ENCODE results near the gene GDF11. TPM values are rescaled to one million over a fixed set of nuclear protein-coding genes. Genes with fewer than 3 reads are reported as not detected.

The GDF11 gene
- total and polyA plus RNA-seq, 2 of the 8 experiments (the other 6 are each of a cell fraction or from before 2014, with no cell fraction given): 12.1 to 15.1 TPM

GRCh38 chr12:55732288-55732687 lies 10.6 kb upstream of the GDF11 start:
- Histone ChIP-seq H4K20me1 (replicated peaks in 1 of 2; ENCODE audit: control insufficient read depth in 1 of 2, insufficient read depth in 2 of 2, low read length in 2 of 2) (peaks cover 0 to 2% of the 10 kb centered on the region in 2 experiments), H3K4ac (replicated peaks; ENCODE audit: insufficient read length, low read depth, low read length) (no peak overlapping the region), H3K36me3 (ENCODE audit: control insufficient read depth in 2 of 4, insufficient read depth in 4 of 4, low read length in 3 of 4) (no peaks in the 10 kb centered on the region), H4K8ac (ENCODE audit: extremely low read depth, insufficient read depth, low read length) (no peak overlapping the region; the same call in 1 of the 2 replicates), H2AK5ac (ENCODE audit: low read depth, low read length) (no peak overlapping the region), H3K56ac (replicated peaks; ENCODE audit: insufficient read length, low read depth, low read length) (no peak overlapping the region), H3K27ac (ENCODE audit: low read depth, low read length) (no peak overlapping the region), H2BK120ac (replicated peaks; ENCODE audit: low read depth, low read length) (no peak overlapping the region), H3K18ac (ENCODE audit: extremely low read depth, low read length) (no peak overlapping the region), H2BK5ac (ENCODE audit: low read depth, low read length) (no peak overlapping the region), H3K23me2 (ENCODE audit: low read depth, low read length) (peaks cover 15% of the 10 kb centered on the region), H3K23ac (ENCODE audit: insufficient read length) (no peak overlapping the region), H3K79me1 (ENCODE audit: low read depth, low read length) (no peaks in the 10 kb centered on the region; the same call in 1 of the 2 replicates), H3K4me2 (ENCODE audit: insufficient read depth in 1 of 2, low read depth in 2 of 2, low read length in 2 of 2) (no peak overlapping the region), H3K14ac (ENCODE audit: insufficient read length) (no peak overlapping the region), H3K4me1 (replicated peaks in 1 of 4; ENCODE audit: control insufficient read depth in 3 of 4, insufficient read depth in 4 of 4, low read length in 3 of 4) (peaks cover 0 to 14% (median 9%) of the 10 kb centered on the region in 4 experiments; a peak in 6 of 7 replicates), H2BK20ac (ENCODE audit: low read length) (no peak overlapping the region), H2AFZ (ENCODE audit: low read length) (no peak overlapping the region), H3K79me2 (ENCODE audit: control insufficient read depth in 1 of 2, insufficient read depth in 2 of 2, low read length in 2 of 2) (peaks cover 0 to 9% of the 10 kb centered on the region in 2 experiments; a peak in 2 of 4 replicates), H4K5ac (ENCODE audit: insufficient read length, low read depth, low read length) (no peak overlapping the region), H2BK12ac (ENCODE audit: low read depth, low read length) (no peak overlapping the region), H3K4me3 (ENCODE audit: extremely low read depth in 1 of 4, insufficient read depth in 2 of 4, low read depth in 3 of 4, low read length in 4 of 4) (no peak overlapping the region), H3K27me3 (replicated peaks in 1 of 4; ENCODE audit: control insufficient read depth in 3 of 4, extremely low read depth in 1 of 4, insufficient read depth in 3 of 4, low read length in 3 of 4) (no peaks in the 10 kb centered on the region), H3K9me3 (ENCODE audit: insufficient read depth in 2 of 2, low read depth in 1 of 2, low read length in 1 of 2) (no peaks in the 10 kb centered on the region), H4K91ac (replicated peaks; ENCODE audit: insufficient read length, low read length) (no peak overlapping the region), H3K9ac (replicated peaks in 1 of 4; ENCODE audit: extremely low read depth in 1 of 4, low read depth in 3 of 4, low read length in 3 of 4) (0 out of 7 replicates have a peak overlapping the region, but pooled peaks of 1 of the 4 experiments have one; percentile 13), H2BK15ac (ENCODE audit: low read length) (no peak overlapping the region)
- POLR2A ChIA-PET (ENCODE audit: partially characterized antibody): interaction anchor here (1.6 to 34.1 kb wide), 4 partner anchors 8 to 34 kb away, joined by 6 to 809 read pairs (median 56); partner anchors contain the start of genes BLOC1S1 and RDH5
- CTCF ChIA-PET (ENCODE audit: partially characterized antibody): interaction anchor here (1.0 to 10.7 kb wide), 4 partner anchors 12 to 75 kb away, joined by 3 to 229 read pairs (median 96); partner anchors contain the start of genes BLOC1S1 and RDH5
- no peak for TF ChIP-seq HDAC6 (IDR thresholded peaks at IDR 0.05; ENCODE audit: low read depth, low read length)
- no peak for TF ChIP-seq ATF2 (IDR thresholded peaks at IDR 0.05; ENCODE audit: low read length)
- TF ChIP-seq ASH2L (IDR thresholded peaks at IDR 0.05; ENCODE audit: low read length): no peak
- no peak for TF ChIP-seq PHF8 (conservative IDR thresholded peaks at IDR 0.05; ENCODE audit: low read depth, low read length)
- TF ChIP-seq TAF7 (optimal IDR thresholded peaks at IDR 0.05; ENCODE audit: borderline replicate concordance, low read depth, low read length): no peak
- TF ChIP-seq SIX5 (IDR thresholded peaks at IDR 0.05; ENCODE audit: low read depth, low read length): no peak
- DNase-seq (ENCODE audit: low read depth in 1 of 2, low spot score in 2 of 2) (no peak), FAIRE-seq (no peak)
- WGBS, 2 experiments (ENCODE audit: extremely low coverage in 1 of 2, insufficient coverage in 1 of 2, insufficient read length in 1 of 2, insufficient replicate concordance in 2 of 2, low coverage in 1 of 2, low lambda C conversion rate in 2 of 2, missing lambda C conversion rate in 1 of 2): 78% methylated on average over 4 of the region's 4 CpGs; no CpG with 5 or more reads in 1 of the 2 experiments

All from H1 (cell line).